Glutamatergic neuron (in vitro differentiated cells): Measurements from ENCODE around the gene ITSN1. TPM values are rescaled to one million over a fixed set of nuclear protein-coding genes. Genes with fewer than 3 reads are reported as not detected.
"Not testable (repeated sequence)": the region's sequence is repeated elsewhere in the genome, so short reads cannot be mapped to it uniquely, and the experiment has no call there.

ENCODE experiments used
- DNase-seq: peaks from one replicate; pipeline ENCODE4 v3.0.0; 2022
- H3K27ac Mint-ChIP-seq: one replicate; pipeline ENCODE4 v1.8.0; 2020; ENCODE audit warnings: mild to moderate bottlenecking, mixed read lengths, inconsistent platforms; ENCODE audit not compliant: unreplicated experiment
- H3K27me3 Mint-ChIP-seq: one replicate; pipeline ENCODE4 v1.8.0; 2020; ENCODE audit warnings: mild to moderate bottlenecking, moderate library complexity, mixed read lengths, inconsistent platforms; ENCODE audit not compliant: unreplicated experiment
- H3K36me3 Mint-ChIP-seq: one replicate; pipeline ENCODE4 v1.8.0; 2020; ENCODE audit warnings: mild to moderate bottlenecking, mixed read lengths, inconsistent platforms; ENCODE audit not compliant: unreplicated experiment
- H3K4me1 Mint-ChIP-seq: one replicate; pipeline ENCODE4 v1.8.0; 2020; ENCODE audit warnings: mild to moderate bottlenecking, low read depth, mixed read lengths, inconsistent platforms; ENCODE audit not compliant: unreplicated experiment
- H3K4me3 Mint-ChIP-seq: one replicate; pipeline ENCODE4 v1.8.0; 2020; ENCODE audit warnings: mild to moderate bottlenecking, mixed read lengths, inconsistent platforms; ENCODE audit not compliant: unreplicated experiment
- H3K9me3 Mint-ChIP-seq: one replicate; pipeline ENCODE4 v1.8.0; 2020; ENCODE audit warnings: mild to moderate bottlenecking, moderate library complexity, mixed read lengths, inconsistent platforms; ENCODE audit not compliant: unreplicated experiment
- total RNA-seq: library from RNA; stranded (reverse); fragmentation: NEBNext Ultra II Directional; extraction: Animal tissue kit (Norgen Biotek cat#: 25700); gene quantifications from one replicate; pipeline ENCODE4 v1.2.1, GENCODE V29; 2021; ENCODE audit not compliant: unreplicated experiment
- TF ChIP-seq, protein P1 (sequence below): fragments of 200-600 bp; sonication (generic); IDR thresholded peaks from one replicate; pipeline ENCODE4 v1.5.0; 2021; ENCODE audit not compliant: partially characterized antibody, unreplicated experiment

The ITSN1 gene
- total RNA-seq, 1 donor from 2014 or later: 89.1 TPM

DNA sequence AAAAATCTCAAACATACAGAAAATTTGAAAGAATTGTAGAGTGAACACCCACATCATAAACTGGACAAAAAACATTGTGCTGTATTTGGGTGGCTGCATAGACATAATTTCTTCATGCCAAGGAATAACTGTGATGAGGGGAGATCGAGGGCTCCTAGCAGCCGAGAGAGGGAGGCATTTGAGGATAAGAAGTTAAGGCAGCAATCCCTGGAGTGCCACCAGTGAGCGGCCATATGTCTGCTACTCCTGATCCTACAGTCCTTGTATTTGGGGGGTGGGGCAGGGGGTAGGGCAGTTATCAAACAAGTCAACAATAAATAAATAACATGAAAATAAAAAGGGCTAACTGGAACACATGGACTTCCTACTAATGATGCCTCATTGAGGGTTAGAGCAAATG is 218.8 kb downstream of the ITSN1 start:
- TF ChIP-seq, protein P1, sequence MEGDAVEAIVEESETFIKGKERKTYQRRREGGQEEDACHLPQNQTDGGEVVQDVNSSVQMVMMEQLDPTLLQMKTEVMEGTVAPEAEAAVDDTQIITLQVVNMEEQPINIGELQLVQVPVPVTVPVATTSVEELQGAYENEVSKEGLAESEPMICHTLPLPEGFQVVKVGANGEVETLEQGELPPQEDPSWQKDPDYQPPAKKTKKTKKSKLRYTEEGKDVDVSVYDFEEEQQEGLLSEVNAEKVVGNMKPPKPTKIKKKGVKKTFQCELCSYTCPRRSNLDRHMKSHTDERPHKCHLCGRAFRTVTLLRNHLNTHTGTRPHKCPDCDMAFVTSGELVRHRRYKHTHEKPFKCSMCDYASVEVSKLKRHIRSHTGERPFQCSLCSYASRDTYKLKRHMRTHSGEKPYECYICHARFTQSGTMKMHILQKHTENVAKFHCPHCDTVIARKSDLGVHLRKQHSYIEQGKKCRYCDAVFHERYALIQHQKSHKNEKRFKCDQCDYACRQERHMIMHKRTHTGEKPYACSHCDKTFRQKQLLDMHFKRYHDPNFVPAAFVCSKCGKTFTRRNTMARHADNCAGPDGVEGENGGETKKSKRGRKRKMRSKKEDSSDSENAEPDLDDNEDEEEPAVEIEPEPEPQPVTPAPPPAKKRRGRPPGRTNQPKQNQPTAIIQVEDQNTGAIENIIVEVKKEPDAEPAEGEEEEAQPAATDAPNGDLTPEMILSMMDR: no peak
- H3K4me1 Mint-ChIP-seq: peaks cover 17% of the 10 kb centered on the region
- H3K9me3 Mint-ChIP-seq: peaks cover 7% of the 10 kb centered on the region
- peaks cover 14% of the 10 kb centered on the region for H3K36me3 Mint-ChIP-seq
- H3K27ac Mint-ChIP-seq: no peak overlapping the region
- no peaks in the 10 kb centered on the region for H3K27me3 Mint-ChIP-seq
- DNase-seq: no peak
- H3K4me3 Mint-ChIP-seq: no peak overlapping the region

DNA sequence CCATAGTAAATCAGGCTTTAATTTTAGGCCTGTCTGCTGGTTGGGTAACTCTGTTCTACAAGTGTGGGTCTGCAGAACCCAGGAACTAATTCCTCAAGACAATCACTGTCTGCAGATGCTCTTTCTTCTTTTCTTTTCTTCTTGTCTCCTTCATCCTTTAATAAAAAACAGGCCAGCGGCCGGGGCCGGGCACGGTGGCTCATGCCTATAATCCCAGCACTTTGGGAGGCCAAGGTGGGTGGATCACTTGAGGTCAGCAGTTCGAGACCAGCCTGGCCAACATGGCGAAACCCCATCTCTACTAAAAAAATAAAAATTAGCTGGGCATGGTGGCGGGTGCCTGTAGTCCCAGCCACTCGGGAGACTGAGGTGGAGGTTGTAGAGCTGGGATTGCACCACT is 220.9 kb downstream of the ITSN1 start:
- peaks cover 16% of the 10 kb centered on the region for H3K4me1 Mint-ChIP-seq
- not testable (repeated sequence) for H3K4me3 Mint-ChIP-seq, DNase-seq, H3K9me3 Mint-ChIP-seq, H3K27ac Mint-ChIP-seq, H3K27me3 Mint-ChIP-seq
- H3K36me3 Mint-ChIP-seq: peaks cover 18% of the 10 kb centered on the region

- H3K9me3 Mint-ChIP-seq: peaks cover 9% of the 10 kb centered on the region
- no peak for DNase-seq
- H3K36me3 Mint-ChIP-seq: peaks cover 18% of the 10 kb centered on the region
- H3K27ac Mint-ChIP-seq: no peak overlapping the region
- no peaks in the 10 kb centered on the region for H3K27me3 Mint-ChIP-seq
- H3K4me3 Mint-ChIP-seq: no peak overlapping the region
- H3K4me1 Mint-ChIP-seq: peaks cover 8% of the 10 kb centered on the region
- TF ChIP-seq, protein P1: no peak
These were observed 221.8 kb downstream of the ITSN1 start for GRCh38 chr21:33864150-33864549.

GRCh38 chr21:33865176-33865575 is 222.9 kb downstream of the ITSN1 start:
- peaks cover 7% of the 10 kb centered on the region for H3K9me3 Mint-ChIP-seq
- TF ChIP-seq, protein P1: no peak

GRCh38 chr21:33865996-33866575 is 223.8 kb downstream of the ITSN1 start:
- H3K27ac Mint-ChIP-seq: no peak overlapping the region
- no peak overlapping the region for H3K4me3 Mint-ChIP-seq
- peaks cover under 1% of the 10 kb centered on the region for H3K4me1 Mint-ChIP-seq

More at GRCh38 chr21:33865176-33865575, 222.9 kb downstream of the ITSN1 start:
- H3K27ac Mint-ChIP-seq: no peak overlapping the region
- no peak for DNase-seq
- peaks cover 3% of the 10 kb centered on the region for H3K4me1 Mint-ChIP-seq
- no peak overlapping the region for H3K4me3 Mint-ChIP-seq
- no peaks in the 10 kb centered on the region for H3K27me3 Mint-ChIP-seq
- peaks cover 23% of the 10 kb centered on the region for H3K36me3 Mint-ChIP-seq

More at GRCh38 chr21:33865996-33866575, 223.8 kb downstream of the ITSN1 start:
- no peaks in the 10 kb centered on the region for H3K27me3 Mint-ChIP-seq
- TF ChIP-seq, protein P1: no peak
- H3K9me3 Mint-ChIP-seq: peaks cover 7% of the 10 kb centered on the region
- peaks cover 25% of the 10 kb centered on the region for H3K36me3 Mint-ChIP-seq
- DNase-seq: no peak
